ENCODE results near the gene ZNF718.

GRCh38 chr4:85951-86350 is 38.4 kb upstream of the ZNF718 start:
- TF ChIP-seq GATA3 (IDR thresholded peaks at IDR 0.05; ENCODE audit: low read depth, low read length) (no peak), GATA2 (IDR thresholded peaks at IDR 0.05; ENCODE audit: low read depth, low read length) (no peak)
